Activated naive CD8-positive, alpha-beta T cell treated with anti-CD3 and anti-CD28 coated beads, Interleukin-2, amount 10 ng/mL, durations not matched to agents 7 days and 5 days (primary cell): ENCODE data around the gene KCNA10. TPM values are rescaled to one million over a fixed set of nuclear protein-coding genes. Genes with fewer than 3 reads are reported as not detected.
A peak's percentile ranks its signal among the peaks of the same experiment; 100 is the strongest.
"Not testable (repeated sequence)": the region's sequence is repeated elsewhere in the genome, so short reads cannot be mapped to it uniquely, and the experiment has no call there.

Source experiments
- ATAC-seq: fragments of 150-1000 bp; cut with Tn5 transposase; one replicate; pipeline ENCODE4 v1.10.0; 2021; ENCODE audit warnings: low read depth, moderate library complexity
- POLR2A ChIA-PET: fragments of 350-600 bp; sonication (Branson Sonifier 250); formaldehyde crosslinking; loops from one replicate; lab custom pipeline; 2021; ENCODE audit warnings: antibody characterized with exemption; lab: Charles Lee
- DNase-seq: peaks from one replicate; pipeline ENCODE4 v3.0.0; 2021
- H3K27ac Mint-ChIP-seq: one replicate; pipeline ENCODE4 v1.8.0; 2022; ENCODE audit warnings: mild to moderate bottlenecking, mixed read lengths
- H3K27me3 Mint-ChIP-seq: one replicate; pipeline ENCODE4 v1.8.0; 2022; ENCODE audit warnings: mild to moderate bottlenecking, moderate library complexity, mixed read lengths
- H3K36me3 Mint-ChIP-seq: one replicate; pipeline ENCODE4 v1.8.0; 2021; ENCODE audit warnings: mild to moderate bottlenecking, mixed read lengths
- H3K4me1 Mint-ChIP-seq: one replicate; pipeline ENCODE4 v1.8.0; 2021; ENCODE audit warnings: mixed read lengths
- H3K4me3 Mint-ChIP-seq: one replicate; pipeline ENCODE4 v1.8.0; 2022; ENCODE audit warnings: mild to moderate bottlenecking, moderate library complexity, mixed read lengths
- H3K9me3 Mint-ChIP-seq: one replicate; pipeline ENCODE4 v1.8.0; 2021; ENCODE audit warnings: mixed read lengths
- total RNA-seq, 2 experiments: library from RNA; stranded (reverse); gene quantifications; one replicate each; pipeline ENCODE4 v1.2.3, GENCODE V29; 2021

Gene KCNA10
- total RNA-seq, 2 experiments from 2014 or later = not detected

- Mint-ChIP-seq H3K9me3 (no peaks in the 10 kb centered on the region), H3K36me3 (no peaks in the 10 kb centered on the region), H3K4me3 (peak overlapping the region; percentile 53), H3K4me1 (peaks cover 3% of the 10 kb centered on the region), H3K27me3 (peaks cover 30% of the 10 kb centered on the region), H3K27ac (no peak overlapping the region)
- ATAC-seq (peak; percentile 80), DNase-seq (peak; percentile 62)
- POLR2A ChIA-PET = interaction anchor here (1.1 to 1.2 kb wide), 2 partner anchors 251 to 264 kb away, joined by 3 to 7 read pairs; no protein-coding TSS in a partner anchor
These were observed 5.6 kb upstream of the KCNA10 start for GRCh38 chr1:110524311-110525248.

- ATAC-seq = no peak
- DNase-seq = no peak
- Mint-ChIP-seq H3K27me3 (peaks cover 24% of the 10 kb centered on the region), H3K9me3 (no peaks in the 10 kb centered on the region), H3K4me1 (peaks cover 3% of the 10 kb centered on the region), H3K4me3 (no peak overlapping the region), H3K36me3 (no peaks in the 10 kb centered on the region), H3K27ac (no peak overlapping the region)
- POLR2A ChIA-PET = no interaction called here
These were observed 4.0 kb upstream of the KCNA10 start for GRCh38 chr1:110523011-110523410.

GRCh38 chr1:110522560-110522959, 3.6 kb upstream of the KCNA10 start:
- no peak overlapping the region for H3K27ac Mint-ChIP-seq
- H3K27me3 Mint-ChIP-seq = peaks cover 24% of the 10 kb centered on the region
- POLR2A ChIA-PET = no interaction called here
- no peaks in the 10 kb centered on the region for H3K9me3 Mint-ChIP-seq
- ATAC-seq = no peak
- H3K4me1 Mint-ChIP-seq = peaks cover 3% of the 10 kb centered on the region
- no peaks in the 10 kb centered on the region for H3K36me3 Mint-ChIP-seq
- no peak for DNase-seq
- H3K4me3 Mint-ChIP-seq = no peak overlapping the region

GRCh38 chr1:110520827-110521226, 1.9 kb upstream of the KCNA10 start:
- Mint-ChIP-seq H3K4me3 (no peak overlapping the region), H3K36me3 (no peaks in the 10 kb centered on the region), H3K4me1 (peaks cover 3% of the 10 kb centered on the region), H3K27me3 (peaks cover 24% of the 10 kb centered on the region), H3K27ac (no peak overlapping the region), H3K9me3 (no peaks in the 10 kb centered on the region)
- POLR2A ChIA-PET = no interaction called here
- ATAC-seq (no peak), DNase-seq (no peak)

DNA sequence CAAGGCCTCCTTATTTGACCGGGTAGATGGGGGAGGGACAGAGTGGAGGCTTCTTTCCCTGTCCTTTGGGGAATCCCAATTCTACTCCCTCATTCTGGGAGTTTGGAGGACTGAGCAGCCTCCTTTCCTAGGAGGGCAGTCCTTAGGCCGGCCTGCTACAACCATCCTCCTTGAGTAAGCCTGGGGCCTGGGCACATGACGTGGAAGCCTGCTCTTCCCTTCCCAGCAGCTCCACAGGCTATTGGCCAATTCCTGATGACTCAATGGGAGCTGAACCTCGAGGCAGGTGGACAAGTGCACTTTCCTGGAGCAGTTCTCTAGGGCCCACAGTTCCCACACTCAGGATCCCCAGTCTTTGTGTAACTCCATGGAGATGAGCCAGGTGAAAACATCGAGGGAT, 3.1 kb downstream of the KCNA10 start:
- H3K4me1 Mint-ChIP-seq = no peaks in the 10 kb centered on the region

DNA sequence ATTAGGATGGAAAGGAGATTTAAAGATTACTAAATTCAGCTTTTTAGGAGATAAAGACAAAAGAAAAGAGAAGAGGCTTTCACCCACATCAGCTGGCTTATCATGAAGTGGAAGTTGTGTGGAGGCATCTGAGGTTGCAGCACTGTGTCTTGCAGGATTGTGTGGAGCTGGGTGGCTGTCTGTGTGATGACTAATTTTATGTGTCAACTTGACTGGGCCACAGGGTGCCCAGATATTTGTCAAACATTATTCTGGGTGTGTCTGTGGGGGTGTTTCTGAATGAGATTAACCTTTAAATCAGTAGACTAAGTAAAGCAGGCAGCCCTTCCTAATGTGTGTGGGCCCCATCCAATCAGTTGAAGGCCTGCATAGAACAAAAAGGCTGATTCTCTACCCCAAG, 3.9 kb downstream of the KCNA10 start:
- no peak for ATAC-seq
- no peaks in the 10 kb centered on the region for H3K9me3 Mint-ChIP-seq
- H3K4me1 Mint-ChIP-seq = no peaks in the 10 kb centered on the region
- H3K4me3 Mint-ChIP-seq = no peak overlapping the region
- peaks cover 6% of the 10 kb centered on the region for H3K27me3 Mint-ChIP-seq
- H3K36me3 Mint-ChIP-seq = no peaks in the 10 kb centered on the region
- H3K27ac Mint-ChIP-seq = no peak overlapping the region
- POLR2A ChIA-PET = no interaction called here
- DNase-seq = no peak

More for the DNA sequence above, 3.1 kb downstream of the KCNA10 start:
- no peaks in the 10 kb centered on the region for H3K36me3 Mint-ChIP-seq
- ATAC-seq (no peak), DNase-seq (no peak)
- POLR2A ChIA-PET = no interaction called here
- H3K9me3 Mint-ChIP-seq = no peaks in the 10 kb centered on the region
- no peak overlapping the region for H3K27ac Mint-ChIP-seq
- H3K27me3 Mint-ChIP-seq = peaks cover 6% of the 10 kb centered on the region
- H3K4me3 Mint-ChIP-seq = no peak overlapping the region

GRCh38 chr1:110513511-110513910, 5.5 kb downstream of the KCNA10 start:
- H3K27me3 Mint-ChIP-seq = peaks cover 10% of the 10 kb centered on the region
- H3K36me3 Mint-ChIP-seq = no peaks in the 10 kb centered on the region
- ATAC-seq (no peak), DNase-seq (no peak)
- POLR2A ChIA-PET = no interaction called here
- no peak overlapping the region for H3K27ac Mint-ChIP-seq
- H3K9me3 Mint-ChIP-seq = no peaks in the 10 kb centered on the region
- H3K4me1 Mint-ChIP-seq = no peaks in the 10 kb centered on the region
- no peak overlapping the region for H3K4me3 Mint-ChIP-seq

DNA sequence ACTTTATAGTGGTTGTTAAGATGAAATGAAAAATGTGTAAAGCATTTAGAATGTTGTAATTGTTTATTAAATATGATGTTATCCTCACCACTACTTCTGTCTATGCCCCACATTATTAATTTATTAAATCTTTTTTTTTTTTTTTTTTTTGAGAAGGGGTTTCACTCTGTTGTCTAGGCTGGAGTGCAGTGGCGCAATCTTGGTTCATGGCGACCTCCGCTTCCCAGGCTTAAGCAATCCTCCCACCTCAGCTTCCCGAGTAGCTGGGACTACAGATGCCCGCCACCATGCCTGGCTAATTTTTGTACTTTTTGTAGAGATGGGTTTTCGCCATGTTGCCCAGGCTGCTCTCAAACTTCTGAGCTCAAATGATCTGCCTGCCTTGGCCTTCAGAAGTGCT, 7.5 kb downstream of the KCNA10 start:
- H3K9me3 Mint-ChIP-seq = no peaks in the 10 kb centered on the region
- ATAC-seq = no peak
- no peaks in the 10 kb centered on the region for H3K36me3 Mint-ChIP-seq
- no peak for DNase-seq
- no peak overlapping the region for H3K4me3 Mint-ChIP-seq
- no peaks in the 10 kb centered on the region for H3K4me1 Mint-ChIP-seq
- POLR2A ChIA-PET = interaction anchor here (0.7 kb wide), 1 partner anchor 95 kb away, joined by 4 read pairs; no protein-coding TSS in a partner anchor
- peaks cover 18% of the 10 kb centered on the region for H3K27me3 Mint-ChIP-seq
- H3K27ac Mint-ChIP-seq = no peak overlapping the region

DNA sequence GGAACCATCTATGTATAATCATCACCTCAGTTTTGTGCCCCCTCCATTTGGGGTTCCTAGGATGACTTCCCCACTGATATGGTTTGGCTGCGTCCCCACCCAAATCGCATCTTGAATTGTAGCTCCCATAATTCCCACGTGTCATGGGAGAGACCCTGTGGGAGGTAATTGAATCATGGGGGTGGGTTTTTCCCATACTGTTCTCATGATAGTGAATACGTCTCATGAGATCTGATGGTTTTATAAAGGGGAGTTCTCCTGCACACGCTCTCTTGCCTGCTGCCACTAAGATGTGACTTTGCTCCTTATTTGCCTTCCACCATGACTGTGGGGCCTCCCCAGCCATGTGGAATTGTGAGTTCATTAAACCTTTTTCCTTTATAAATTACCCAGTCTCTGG, 8.1 kb downstream of the KCNA10 start:
- H3K4me1 Mint-ChIP-seq, H3K9me3 Mint-ChIP-seq, H3K36me3 Mint-ChIP-seq, H3K4me3 Mint-ChIP-seq, ATAC-seq, DNase-seq, POLR2A ChIA-PET, H3K27ac Mint-ChIP-seq: not testable (repeated sequence)
- H3K27me3 Mint-ChIP-seq = peaks cover 18% of the 10 kb centered on the region

DNA sequence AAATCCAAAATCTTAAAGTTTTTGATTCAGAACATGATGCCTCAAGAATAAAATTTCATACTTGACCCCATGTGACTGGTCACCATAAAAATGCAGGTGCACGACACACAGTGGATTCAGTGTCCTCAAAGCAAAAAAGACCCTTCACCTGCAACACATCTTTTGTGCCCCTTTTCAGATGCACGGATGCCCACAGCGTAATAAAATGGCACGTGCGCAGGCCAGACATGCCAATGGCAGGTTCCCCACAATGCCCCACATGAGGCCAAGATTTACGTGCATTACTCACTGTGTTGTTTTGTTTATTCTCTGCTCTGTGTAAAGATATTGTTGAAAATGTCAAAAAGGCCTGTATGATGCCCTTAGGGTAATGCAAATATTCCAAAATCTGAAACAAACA, 9.3 kb downstream of the KCNA10 start:
- H3K27ac Mint-ChIP-seq = no peak overlapping the region
- peaks cover 22% of the 10 kb centered on the region for H3K27me3 Mint-ChIP-seq
- ATAC-seq = no peak
- no peak overlapping the region for H3K4me3 Mint-ChIP-seq
- no peaks in the 10 kb centered on the region for H3K36me3 Mint-ChIP-seq
- no peaks in the 10 kb centered on the region for H3K4me1 Mint-ChIP-seq
- DNase-seq = no peak
- POLR2A ChIA-PET = no interaction called here
- no peaks in the 10 kb centered on the region for H3K9me3 Mint-ChIP-seq

GRCh38 chr1:110508028-110508940, 10.7 kb downstream of the KCNA10 start:
- no peak overlapping the region for H3K4me3 Mint-ChIP-seq
- no peaks in the 10 kb centered on the region for H3K9me3 Mint-ChIP-seq
- no peaks in the 10 kb centered on the region for H3K4me1 Mint-ChIP-seq
- peaks cover 25% of the 10 kb centered on the region for H3K27me3 Mint-ChIP-seq
- no peak overlapping the region for H3K27ac Mint-ChIP-seq
- no peak for DNase-seq
- POLR2A ChIA-PET = no interaction called here
- ATAC-seq = no peak
- H3K36me3 Mint-ChIP-seq = no peaks in the 10 kb centered on the region

DNA sequence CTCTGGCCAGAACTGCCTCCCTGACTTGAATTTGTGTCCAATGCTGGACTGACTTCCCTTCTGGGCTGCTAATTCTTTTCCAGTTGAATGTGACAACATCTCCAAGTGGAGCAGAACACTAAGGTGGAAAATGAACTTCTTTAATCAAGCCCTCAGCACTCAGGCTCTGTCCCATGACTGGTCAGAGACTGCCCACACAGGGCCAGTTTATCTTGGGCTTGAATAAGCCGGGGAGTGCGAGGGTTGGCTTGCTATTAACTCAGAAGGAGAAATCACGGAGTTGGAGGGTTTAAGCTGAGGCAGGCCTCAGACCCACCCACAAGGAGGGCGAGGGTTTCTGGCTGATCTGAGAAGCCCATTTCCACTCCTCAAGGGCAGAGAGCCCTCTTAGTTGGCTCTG, 12.4 kb downstream of the KCNA10 start:
- H3K27ac Mint-ChIP-seq = no peak overlapping the region
- H3K9me3 Mint-ChIP-seq = no peaks in the 10 kb centered on the region
- DNase-seq (no peak), ATAC-seq (no peak)
- POLR2A ChIA-PET = no interaction called here
- H3K4me1 Mint-ChIP-seq = no peaks in the 10 kb centered on the region
- peaks cover 37% of the 10 kb centered on the region for H3K27me3 Mint-ChIP-seq
- no peak overlapping the region for H3K4me3 Mint-ChIP-seq
- H3K36me3 Mint-ChIP-seq = no peaks in the 10 kb centered on the region

GRCh38 chr1:110505596-110505995, 13.4 kb downstream of the KCNA10 start:
- DNase-seq (no peak), ATAC-seq (no peak)
- Mint-ChIP-seq H3K27ac (no peak overlapping the region), H3K4me1 (peaks cover 2% of the 10 kb centered on the region), H3K4me3 (no peak overlapping the region), H3K36me3 (no peaks in the 10 kb centered on the region), H3K27me3 (peaks cover 38% of the 10 kb centered on the region), H3K9me3 (no peaks in the 10 kb centered on the region)
- POLR2A ChIA-PET = no interaction called here
